ENCODE data around the gene MCEMP1. TPM values are rescaled to one million over a fixed set of nuclear protein-coding genes. Genes with fewer than 3 reads are reported as not detected.

MCEMP1 gene
- total and polyA plus RNA-seq, 2 of the 13 experiments (the other 11 are each of a cell fraction or from before 2014, with no cell fraction given): not detected

GRCh38 chr19:7658219-7658686 lies 18.6 kb upstream of the MCEMP1 start (continued):
- TF ChIP-seq PRDM15 (CRISPR knock-in tag; IDR thresholded peaks at IDR 0.05) (no peak), DMAP1 (CRISPR knock-in tag; IDR thresholded peaks at IDR 0.05) (no peak), NFE2L2 (IDR thresholded peaks at IDR 0.05; ENCODE audit: low read length) (no peak), NFYB (CRISPR knock-in tag; IDR thresholded peaks at IDR 0.05) (0 out of 2 replicates have a peak, but pooled peaks have one; percentile 27)

GRCh38 chr19:7661744-7662538 lies 14.9 kb upstream of the MCEMP1 start:
- WGBS (ENCODE audit: low lambda C conversion rate): 52% methylated on average over 8 of the region's 8 CpGs
- no TSS peak for BruUV-seq (replicated peaks)
- POLR2A ChIA-PET: no interaction called here
- in situ Hi-C loops (cut with HindIII; ENCODE audit: extremely low pct_ligation_motif_present, low pct_unique_long_range_greater_than_20kb) (no loop called here), intact Hi-C loops (cut with micrococcal nuclease; ENCODE audit: unreplicated experiment) (no loop called here)
- Histone ChIP-seq H3K9me3 (ENCODE audit: low read length) (no peaks in the 10 kb centered on the region), H3K27me3 (ENCODE audit: control insufficient read depth in 1 of 2, insufficient read depth in 2 of 2, low read length in 2 of 2) (peaks cover 0 to 3% of the 10 kb centered on the region in 2 experiments; a peak in 2 of 5 replicates), H3K36me3 (replicated peaks in 1 of 2; ENCODE audit: control insufficient read depth in 1 of 2, insufficient read depth in 2 of 2, low read length in 2 of 2) (no peaks in the 10 kb centered on the region), H3K4me3 (replicated peaks in 1 of 3; ENCODE audit: insufficient read depth in 1 of 3, low read depth in 2 of 3, low read length in 3 of 3) (no peak overlapping the region), H3K79me2 (ENCODE audit: insufficient read depth, low read length) (no peaks in the 10 kb centered on the region), H2AFZ (ENCODE audit: low read length) (no peak overlapping the region), H3K27ac (ENCODE audit: extremely low read length, insufficient read depth, low read length) (no peak overlapping the region), H3K9ac (ENCODE audit: insufficient read depth, low read depth, low read length) (no peak overlapping the region), H3K4me1 (ENCODE audit: insufficient read depth, low read length) (peaks cover 7% of the 10 kb centered on the region), H4K20me1 (ENCODE audit: insufficient read depth, low read length) (no peaks in the 10 kb centered on the region), H3K4me2 (ENCODE audit: low read depth, low read length) (no peak overlapping the region)
- FAIRE-seq: no peak
- no peak for DNase-seq (ENCODE audit: low spot score)
- TF ChIP-seq ZNF121 (CRISPR knock-in tag; IDR thresholded peaks at IDR 0.05): 0 out of 2 replicates have a peak, but pooled peaks have one; percentile 19
- TF ChIP-seq ZNF564 (CRISPR knock-in tag; IDR thresholded peaks at IDR 0.05): no peak
- CTCF ChIA-PET (ENCODE audit: low intra/inter-chr PET ratio, low total read pairs): no interaction called here
- no peak for ATAC-seq

Measured in HepG2 (cell line).